A549 (cell line): ENCODE data around the gene PRPS1L1.

ENCODE experiments used
- CTCF ChIP-seq: fragments of >200 bp; sonication (Bioruptor Twin); formaldehyde crosslinking; IDR thresholded peaks from 3 replicates; pipeline ENCODE4 v1.5.1; 2016
- FOSB ChIP-seq: fragments of 250-450 bp; sonication (Bioruptor Pico); IDR thresholded peaks from 2 replicates; pipeline ENCODE4 v1.5.0; 2020; ENCODE audit warnings: mild to moderate bottlenecking, moderate library complexity
- NR3C1 ChIP-seq: fragments of >200 bp; sonication (Bioruptor Twin); formaldehyde crosslinking; IDR thresholded peaks from 3 replicates; pipeline ENCODE4 v1.6.1; 2017
- POLR2A ChIP-seq: IDR thresholded peaks from 2 replicates; pipeline ENCODE4 v1.6.1; 2012; ENCODE audit warnings: mild to moderate bottlenecking, low read length
- RAD21 ChIP-seq, 2 experiments: fragments of >200 bp in 1 of 2; sonication (Bioruptor Twin) in 1 of 2; formaldehyde crosslinking in 1 of 2; IDR thresholded peaks in 1 of 2; conservative IDR thresholded peaks in 1 of 2; 2 replicates in 1 of 2; 3 replicates in 1 of 2; pipeline ENCODE4 v1.6.1; 2012 to 2018; ENCODE audit warnings: inconsistent platforms in 1 of 2
- TF ChIP-seq, protein P1 (sequence below): fragments of 200-600 bp; sonication (generic); IDR thresholded peaks from 2 replicates; pipeline ENCODE4 v1.6.1; 2016; ENCODE audit warnings: antibody characterized with exemption, mild to moderate bottlenecking, moderate library complexity

DNA sequence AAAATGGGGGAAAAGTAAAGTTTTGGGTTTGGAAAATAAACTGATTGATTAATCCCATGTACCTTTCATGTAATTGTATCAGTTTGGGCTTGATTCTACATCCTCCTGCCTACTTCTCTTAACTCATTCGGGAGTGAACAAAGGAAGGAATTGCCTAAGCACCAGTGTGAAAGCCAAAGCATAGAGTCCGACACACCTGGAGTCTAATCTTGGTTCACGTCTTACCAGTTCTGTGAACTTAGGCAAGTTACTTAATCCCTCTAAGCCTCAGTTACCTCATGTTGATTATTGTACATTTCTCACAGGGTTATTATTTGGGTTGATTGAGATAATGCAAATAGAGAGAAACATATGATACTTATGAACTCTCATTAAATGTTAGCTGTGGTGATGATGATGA lies 41.1 kb upstream of the PRPS1L1 start:
- TF ChIP-seq CTCF (no peak), FOSB (CRISPR knock-in tag) (no peak), POLR2A (no peak), NR3C1 (no peak), RAD21 (conservative IDR thresholded peaks at IDR 0.05 in 1 of 2, IDR thresholded peaks at IDR 0.05 in 1 of 2) (no peak)
- TF ChIP-seq, protein P1, sequence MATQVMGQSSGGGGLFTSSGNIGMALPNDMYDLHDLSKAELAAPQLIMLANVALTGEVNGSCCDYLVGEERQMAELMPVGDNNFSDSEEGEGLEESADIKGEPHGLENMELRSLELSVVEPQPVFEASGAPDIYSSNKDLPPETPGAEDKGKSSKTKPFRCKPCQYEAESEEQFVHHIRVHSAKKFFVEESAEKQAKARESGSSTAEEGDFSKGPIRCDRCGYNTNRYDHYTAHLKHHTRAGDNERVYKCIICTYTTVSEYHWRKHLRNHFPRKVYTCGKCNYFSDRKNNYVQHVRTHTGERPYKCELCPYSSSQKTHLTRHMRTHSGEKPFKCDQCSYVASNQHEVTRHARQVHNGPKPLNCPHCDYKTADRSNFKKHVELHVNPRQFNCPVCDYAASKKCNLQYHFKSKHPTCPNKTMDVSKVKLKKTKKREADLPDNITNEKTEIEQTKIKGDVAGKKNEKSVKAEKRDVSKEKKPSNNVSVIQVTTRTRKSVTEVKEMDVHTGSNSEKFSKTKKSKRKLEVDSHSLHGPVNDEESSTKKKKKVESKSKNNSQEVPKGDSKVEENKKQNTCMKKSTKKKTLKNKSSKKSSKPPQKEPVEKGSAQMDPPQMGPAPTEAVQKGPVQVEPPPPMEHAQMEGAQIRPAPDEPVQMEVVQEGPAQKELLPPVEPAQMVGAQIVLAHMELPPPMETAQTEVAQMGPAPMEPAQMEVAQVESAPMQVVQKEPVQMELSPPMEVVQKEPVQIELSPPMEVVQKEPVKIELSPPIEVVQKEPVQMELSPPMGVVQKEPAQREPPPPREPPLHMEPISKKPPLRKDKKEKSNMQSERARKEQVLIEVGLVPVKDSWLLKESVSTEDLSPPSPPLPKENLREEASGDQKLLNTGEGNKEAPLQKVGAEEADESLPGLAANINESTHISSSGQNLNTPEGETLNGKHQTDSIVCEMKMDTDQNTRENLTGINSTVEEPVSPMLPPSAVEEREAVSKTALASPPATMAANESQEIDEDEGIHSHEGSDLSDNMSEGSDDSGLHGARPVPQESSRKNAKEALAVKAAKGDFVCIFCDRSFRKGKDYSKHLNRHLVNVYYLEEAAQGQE, result no peak
